H1 (cell line): ENCODE data around the gene USP6.

Source experiments
- CEBPB ChIP-seq: IDR thresholded peaks from 2 replicates; pipeline ENCODE4 v1.6.1; 2012; ENCODE audit warnings: low read depth, low read length
- MAFK ChIP-seq: IDR thresholded peaks from 2 replicates; pipeline ENCODE4 v1.6.1; 2012; ENCODE audit warnings: low read depth, mild to moderate bottlenecking, improper control_type of control experiment, low read length
- POLR2A ChIP-seq, 2 experiments: IDR thresholded peaks; 1 replicate in 1 of 2; 2 replicates in 1 of 2; pipeline ENCODE4 v1.6.1; 2011; ENCODE audit warnings: low read depth in 2 of 2, low read length in 2 of 2, mild to moderate bottlenecking in 2 of 2; ENCODE audit errors: control extremely low read depth in 1 of 2
- SP1 ChIP-seq: IDR thresholded peaks from 2 replicates; pipeline ENCODE4 v1.6.1; 2011; ENCODE audit warnings: low read depth, low read length
- TAF1 ChIP-seq: IDR thresholded peaks from 2 replicates; pipeline ENCODE4 v1.6.1; 2011; ENCODE audit warnings: mild to moderate bottlenecking, low read depth, low read length
- YY1 ChIP-seq: IDR thresholded peaks from 2 replicates; pipeline ENCODE4 v1.6.1; 2011; ENCODE audit warnings: low read depth, mild to moderate bottlenecking, low read length
- TF ChIP-seq, protein P1 (sequence below), 3 experiments: IDR thresholded peaks; 1 replicate in 2 of 3; 2 replicates in 1 of 3; pipeline versions ENCODE4 v1.5.1 to v1.6.1; 2011; ENCODE audit warnings: low read length in 3 of 3, mild to moderate bottlenecking in 3 of 3, inconsistent platforms in 2 of 3, low read depth in 1 of 3, moderate library complexity in 1 of 3; ENCODE audit not compliant: insufficient read depth in 1 of 3; ENCODE audit errors: control extremely low read depth in 1 of 3
- TF ChIP-seq, protein P2 (sequence below): IDR thresholded peaks from 2 replicates; pipeline ENCODE4 v1.6.1; 2012; ENCODE audit warnings: inconsistent platforms

DNA sequence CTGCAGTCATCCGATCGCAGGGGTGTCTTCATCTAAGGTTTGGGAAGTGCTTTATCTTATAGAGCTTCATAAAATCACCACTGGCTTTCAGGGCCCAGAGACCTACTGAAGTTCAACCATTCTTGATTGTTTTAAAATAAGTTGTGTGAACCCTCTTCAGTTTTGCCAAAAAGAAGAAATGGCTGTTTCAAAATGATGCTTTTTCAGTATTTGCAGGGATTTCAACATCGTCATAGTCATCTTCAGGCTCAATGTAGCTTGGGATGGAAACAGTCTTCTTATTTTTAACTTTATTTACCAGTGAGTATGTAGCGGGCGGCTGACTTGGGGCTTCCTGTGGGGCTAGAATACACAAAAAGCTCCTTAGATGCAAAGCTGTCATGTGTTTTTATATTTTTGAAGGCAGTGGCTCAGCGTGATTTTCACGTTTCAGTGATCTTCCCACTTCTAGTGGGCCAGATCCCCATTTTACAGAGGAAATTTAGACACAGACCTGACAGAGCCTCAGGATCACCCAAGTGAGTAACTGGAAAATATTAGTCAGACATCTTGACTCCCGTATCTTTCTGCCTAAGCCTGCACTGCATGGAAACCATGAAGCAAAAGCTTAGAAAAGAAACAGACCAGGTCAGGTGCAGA is 94.9 kb downstream of the USP6 start:
- TF ChIP-seq, protein P1, sequence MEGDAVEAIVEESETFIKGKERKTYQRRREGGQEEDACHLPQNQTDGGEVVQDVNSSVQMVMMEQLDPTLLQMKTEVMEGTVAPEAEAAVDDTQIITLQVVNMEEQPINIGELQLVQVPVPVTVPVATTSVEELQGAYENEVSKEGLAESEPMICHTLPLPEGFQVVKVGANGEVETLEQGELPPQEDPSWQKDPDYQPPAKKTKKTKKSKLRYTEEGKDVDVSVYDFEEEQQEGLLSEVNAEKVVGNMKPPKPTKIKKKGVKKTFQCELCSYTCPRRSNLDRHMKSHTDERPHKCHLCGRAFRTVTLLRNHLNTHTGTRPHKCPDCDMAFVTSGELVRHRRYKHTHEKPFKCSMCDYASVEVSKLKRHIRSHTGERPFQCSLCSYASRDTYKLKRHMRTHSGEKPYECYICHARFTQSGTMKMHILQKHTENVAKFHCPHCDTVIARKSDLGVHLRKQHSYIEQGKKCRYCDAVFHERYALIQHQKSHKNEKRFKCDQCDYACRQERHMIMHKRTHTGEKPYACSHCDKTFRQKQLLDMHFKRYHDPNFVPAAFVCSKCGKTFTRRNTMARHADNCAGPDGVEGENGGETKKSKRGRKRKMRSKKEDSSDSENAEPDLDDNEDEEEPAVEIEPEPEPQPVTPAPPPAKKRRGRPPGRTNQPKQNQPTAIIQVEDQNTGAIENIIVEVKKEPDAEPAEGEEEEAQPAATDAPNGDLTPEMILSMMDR (IDR thresholded peaks at IDR 0.05; ENCODE audit: control extremely low read depth in 1 of 3, insufficient read depth in 1 of 3, low read depth in 1 of 3, low read length in 3 of 3): no peak
- TF ChIP-seq MAFK (no peak), YY1 (no peak), POLR2A (IDR thresholded peaks at IDR 0.05; ENCODE audit: control extremely low read depth in 1 of 2, low read depth in 2 of 2, low read length in 2 of 2) (no peak), SP1 (no peak), CEBPB (no peak), TAF1 (no peak)
- TF ChIP-seq, protein P2, sequence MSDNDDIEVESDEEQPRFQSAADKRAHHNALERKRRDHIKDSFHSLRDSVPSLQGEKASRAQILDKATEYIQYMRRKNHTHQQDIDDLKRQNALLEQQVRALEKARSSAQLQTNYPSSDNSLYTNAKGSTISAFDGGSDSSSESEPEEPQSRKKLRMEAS: no peak
